ENCODE measurements around the gene CYB561D2.

CYB561D2 gene

DNA sequence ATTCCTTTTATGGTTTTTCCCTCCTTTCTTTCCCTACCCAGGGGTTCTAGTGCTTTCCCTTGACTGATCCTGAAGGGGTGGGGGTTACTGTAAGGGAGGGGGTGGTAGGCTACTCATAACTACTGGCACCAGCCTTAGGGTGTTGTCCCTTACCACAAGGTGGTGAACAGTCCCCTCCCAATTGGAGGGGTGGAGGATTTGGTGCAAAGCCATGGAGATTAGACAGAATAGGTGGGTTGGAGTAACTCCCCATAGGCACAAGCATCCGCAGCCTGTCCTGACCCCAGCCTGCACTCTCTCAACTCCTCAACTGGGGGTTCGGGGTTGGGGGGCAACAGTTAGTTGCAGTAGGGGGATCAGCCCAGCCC lies 25.6 kb upstream of the CYB561D2 start:
- Histone ChIP-seq H3K4me3 (ENCODE audit: insufficient read depth, low read length, poor library complexity, severe bottlenecking) (no peak overlapping the region), H4K20me1 (ENCODE audit: low read depth, low read length) (no peaks in the 10 kb centered on the region), H3K9me2 (replicated peaks; ENCODE audit: insufficient read depth, low read length) (no peaks in the 10 kb centered on the region), H3F3A (ENCODE audit: insufficient read depth) (peaks cover 12% of the 10 kb centered on the region), H3K27me3 (ENCODE audit: low read length) (no peaks in the 10 kb centered on the region), H3K4me2 (ENCODE audit: low read depth, low read length, poor library complexity, severe bottlenecking) (no peak overlapping the region), H3K27ac (ENCODE audit: low read depth, low read length) (no peak overlapping the region), H3K36me3 (ENCODE audit: low read length) (no peaks in the 10 kb centered on the region), H3K9me3 (ENCODE audit: insufficient read depth, low read length) (no peaks in the 10 kb centered on the region), H3K79me2 (ENCODE audit: insufficient read depth, low read length) (peaks cover 13% of the 10 kb centered on the region), H3K9ac (ENCODE audit: low read length) (no peak overlapping the region), H2AFZ (ENCODE audit: low read depth, low read length, severe bottlenecking) (no peak overlapping the region)
- TF ChIP-seq, protein P1, sequence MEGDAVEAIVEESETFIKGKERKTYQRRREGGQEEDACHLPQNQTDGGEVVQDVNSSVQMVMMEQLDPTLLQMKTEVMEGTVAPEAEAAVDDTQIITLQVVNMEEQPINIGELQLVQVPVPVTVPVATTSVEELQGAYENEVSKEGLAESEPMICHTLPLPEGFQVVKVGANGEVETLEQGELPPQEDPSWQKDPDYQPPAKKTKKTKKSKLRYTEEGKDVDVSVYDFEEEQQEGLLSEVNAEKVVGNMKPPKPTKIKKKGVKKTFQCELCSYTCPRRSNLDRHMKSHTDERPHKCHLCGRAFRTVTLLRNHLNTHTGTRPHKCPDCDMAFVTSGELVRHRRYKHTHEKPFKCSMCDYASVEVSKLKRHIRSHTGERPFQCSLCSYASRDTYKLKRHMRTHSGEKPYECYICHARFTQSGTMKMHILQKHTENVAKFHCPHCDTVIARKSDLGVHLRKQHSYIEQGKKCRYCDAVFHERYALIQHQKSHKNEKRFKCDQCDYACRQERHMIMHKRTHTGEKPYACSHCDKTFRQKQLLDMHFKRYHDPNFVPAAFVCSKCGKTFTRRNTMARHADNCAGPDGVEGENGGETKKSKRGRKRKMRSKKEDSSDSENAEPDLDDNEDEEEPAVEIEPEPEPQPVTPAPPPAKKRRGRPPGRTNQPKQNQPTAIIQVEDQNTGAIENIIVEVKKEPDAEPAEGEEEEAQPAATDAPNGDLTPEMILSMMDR (IDR thresholded peaks at IDR 0.05; ENCODE audit: insufficient read depth, low read length, poor library complexity, severe bottlenecking), result no peak
- TF ChIP-seq EZH2phosphoT487 (conservative IDR thresholded peaks at IDR 0.05; ENCODE audit: low read length), result no peak

DNA sequence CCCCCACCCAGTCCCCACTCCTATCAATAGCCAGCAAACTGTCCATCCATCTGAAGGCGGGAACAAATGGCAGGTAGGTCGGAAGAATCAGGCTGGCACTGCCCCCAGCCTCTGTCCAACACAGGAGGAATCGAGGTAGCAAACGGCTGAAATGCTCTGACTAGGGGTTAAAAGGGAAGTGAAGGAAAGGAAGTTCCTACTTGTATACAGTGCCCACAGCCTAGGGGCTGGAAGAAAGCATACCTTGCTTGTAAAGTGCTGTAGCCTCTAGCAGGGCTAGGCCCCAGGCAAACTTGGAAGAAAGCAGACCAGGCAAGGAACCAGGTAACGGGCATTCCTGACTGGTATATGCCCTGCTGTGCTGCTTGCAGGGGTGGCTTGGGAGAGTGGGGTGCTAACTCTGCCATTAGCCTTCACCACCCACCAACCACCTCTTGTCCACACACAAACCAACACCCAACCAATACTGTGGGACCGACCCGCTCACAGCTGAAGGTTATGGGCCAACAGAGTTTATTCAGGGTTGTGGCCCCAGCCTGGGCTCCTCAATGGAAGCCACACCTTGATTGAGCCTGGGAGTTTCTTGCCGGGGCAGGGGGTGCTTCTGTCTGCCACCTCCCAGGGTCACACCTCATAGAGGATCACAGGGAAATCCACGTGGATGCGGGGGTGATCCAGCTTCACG lies 25.0 kb upstream of the CYB561D2 start:
- no peak for TF ChIP-seq EZH2phosphoT487 (conservative IDR thresholded peaks at IDR 0.05; ENCODE audit: low read length)
- TF ChIP-seq, protein P1 (IDR thresholded peaks at IDR 0.05; ENCODE audit: insufficient read depth, low read length, poor library complexity, severe bottlenecking), result no peak
- H3K9ac ChIP-seq (ENCODE audit: low read length), result no peak overlapping the region
- no peak overlapping the region for H3K27ac ChIP-seq (ENCODE audit: low read depth, low read length)
- H4K20me1 ChIP-seq (ENCODE audit: low read depth, low read length), result no peaks in the 10 kb centered on the region
- H3K27me3 ChIP-seq (ENCODE audit: low read length), result no peaks in the 10 kb centered on the region
- peaks cover 1% of the 10 kb centered on the region; the same call in 1 of the 2 replicates for H3K36me3 ChIP-seq (ENCODE audit: low read length)
- H2AFZ ChIP-seq (ENCODE audit: low read depth, low read length, severe bottlenecking), result no peak overlapping the region
- no peak overlapping the region for H3K4me3 ChIP-seq (ENCODE audit: insufficient read depth, low read length, poor library complexity, severe bottlenecking)
- peaks cover 12% of the 10 kb centered on the region for H3F3A ChIP-seq (ENCODE audit: insufficient read depth)
- peaks cover 13% of the 10 kb centered on the region for H3K79me2 ChIP-seq (ENCODE audit: insufficient read depth, low read length)
- H3K9me2 ChIP-seq (replicated peaks; ENCODE audit: insufficient read depth, low read length), result no peaks in the 10 kb centered on the region
- H3K4me2 ChIP-seq (ENCODE audit: low read depth, low read length, poor library complexity, severe bottlenecking), result no peak overlapping the region
- no peaks in the 10 kb centered on the region for H3K9me3 ChIP-seq (ENCODE audit: insufficient read depth, low read length)

DNA sequence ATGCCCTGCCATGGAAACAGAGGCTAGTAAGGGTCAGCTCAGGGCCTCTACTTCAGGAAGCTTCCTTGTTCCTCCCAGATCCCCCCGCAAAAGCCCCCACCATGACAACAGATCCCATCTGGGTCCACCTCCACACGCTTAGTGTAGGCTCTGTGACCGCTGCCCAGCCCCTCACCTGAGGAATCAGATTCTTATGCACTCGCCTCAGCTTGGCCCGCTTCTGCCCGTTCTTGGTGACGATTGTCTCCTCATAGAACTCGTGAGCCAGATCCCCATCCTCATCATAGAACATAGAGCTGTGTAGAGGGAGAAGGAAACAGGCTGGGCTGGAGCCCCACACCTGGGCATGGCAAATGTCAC lies 24.5 kb upstream of the CYB561D2 start:
- Histone ChIP-seq H3K36me3 (ENCODE audit: low read length) (peaks cover 6% of the 10 kb centered on the region; the same call in 1 of the 2 replicates), H3F3A (ENCODE audit: insufficient read depth) (peaks cover 12% of the 10 kb centered on the region), H3K79me2 (ENCODE audit: insufficient read depth, low read length) (peaks cover 13% of the 10 kb centered on the region), H3K27ac (ENCODE audit: low read depth, low read length) (no peak overlapping the region), H3K9me3 (ENCODE audit: insufficient read depth, low read length) (no peaks in the 10 kb centered on the region), H3K9ac (ENCODE audit: low read length) (no peak overlapping the region), H2AFZ (ENCODE audit: low read depth, low read length, severe bottlenecking) (no peak overlapping the region), H3K27me3 (ENCODE audit: low read length) (no peaks in the 10 kb centered on the region), H4K20me1 (ENCODE audit: low read depth, low read length) (no peaks in the 10 kb centered on the region), H3K9me2 (replicated peaks; ENCODE audit: insufficient read depth, low read length) (no peaks in the 10 kb centered on the region), H3K4me3 (ENCODE audit: insufficient read depth, low read length, poor library complexity, severe bottlenecking) (no peak overlapping the region), H3K4me2 (ENCODE audit: low read depth, low read length, poor library complexity, severe bottlenecking) (no peak overlapping the region)
- TF ChIP-seq, protein P1 (IDR thresholded peaks at IDR 0.05; ENCODE audit: insufficient read depth, low read length, poor library complexity, severe bottlenecking), result no peak
- TF ChIP-seq EZH2phosphoT487 (conservative IDR thresholded peaks at IDR 0.05; ENCODE audit: low read length), result no peak

Measured in SU-DHL-6 (cell line).